Panc1 (cell line): ENCODE measurements around the gene CLECL1.

Source experiments
- POLR2AphosphoS5 ChIP-seq: IDR thresholded peaks from 2 replicates; pipeline ENCODE4 v1.6.1; 2012; ENCODE audit warnings: mild to moderate bottlenecking, low read depth, low read length, moderate library complexity
- TF ChIP-seq, protein P1 (sequence below): fragments of 450-650 bp; IDR thresholded peaks from 2 replicates; pipeline ENCODE4 v1.5.1; 2017; ENCODE audit warnings: mild to moderate bottlenecking
- TF ChIP-seq, protein P2 (sequence below), 2 experiments: IDR thresholded peaks; 2 replicates each; pipeline ENCODE4 v1.6.1; 2011 to 2012; ENCODE audit warnings: low read depth in 2 of 2, control low read depth in 1 of 2, low read length in 1 of 2, mild to moderate bottlenecking in 1 of 2, moderate library complexity in 1 of 2; ENCODE audit not compliant: insufficient read depth in 1 of 2

DNA sequence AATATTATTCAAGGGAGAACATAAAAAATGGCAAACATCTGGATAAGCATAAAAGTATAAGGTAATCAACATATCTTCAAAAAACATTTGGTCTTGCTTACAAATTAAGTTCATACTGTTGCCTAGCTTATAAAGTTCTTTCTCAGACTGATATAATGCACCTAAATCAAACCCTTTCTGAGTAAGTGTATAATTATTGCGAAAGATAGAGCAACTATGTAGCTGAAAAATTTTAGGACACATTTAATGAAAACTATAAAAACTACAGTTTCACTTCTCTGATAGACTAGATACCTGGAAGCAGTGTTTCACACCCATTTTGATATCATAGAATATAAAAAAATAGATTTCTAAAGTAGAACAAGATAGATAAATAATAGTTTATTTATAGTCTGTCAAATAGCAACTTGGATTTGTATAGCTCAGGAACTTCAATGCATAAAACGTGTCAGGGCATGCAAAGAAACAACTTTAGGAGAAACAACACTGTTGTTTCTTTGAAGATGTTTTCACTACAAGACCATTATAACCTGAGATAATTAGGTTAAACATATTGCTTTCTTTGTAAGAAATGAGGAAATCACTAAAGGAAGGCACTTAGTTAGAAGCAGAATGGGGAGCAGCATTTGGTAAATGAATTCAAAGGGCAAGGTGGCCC, 7.6 kb downstream of the CLECL1 start:
- TF ChIP-seq, protein P1, sequence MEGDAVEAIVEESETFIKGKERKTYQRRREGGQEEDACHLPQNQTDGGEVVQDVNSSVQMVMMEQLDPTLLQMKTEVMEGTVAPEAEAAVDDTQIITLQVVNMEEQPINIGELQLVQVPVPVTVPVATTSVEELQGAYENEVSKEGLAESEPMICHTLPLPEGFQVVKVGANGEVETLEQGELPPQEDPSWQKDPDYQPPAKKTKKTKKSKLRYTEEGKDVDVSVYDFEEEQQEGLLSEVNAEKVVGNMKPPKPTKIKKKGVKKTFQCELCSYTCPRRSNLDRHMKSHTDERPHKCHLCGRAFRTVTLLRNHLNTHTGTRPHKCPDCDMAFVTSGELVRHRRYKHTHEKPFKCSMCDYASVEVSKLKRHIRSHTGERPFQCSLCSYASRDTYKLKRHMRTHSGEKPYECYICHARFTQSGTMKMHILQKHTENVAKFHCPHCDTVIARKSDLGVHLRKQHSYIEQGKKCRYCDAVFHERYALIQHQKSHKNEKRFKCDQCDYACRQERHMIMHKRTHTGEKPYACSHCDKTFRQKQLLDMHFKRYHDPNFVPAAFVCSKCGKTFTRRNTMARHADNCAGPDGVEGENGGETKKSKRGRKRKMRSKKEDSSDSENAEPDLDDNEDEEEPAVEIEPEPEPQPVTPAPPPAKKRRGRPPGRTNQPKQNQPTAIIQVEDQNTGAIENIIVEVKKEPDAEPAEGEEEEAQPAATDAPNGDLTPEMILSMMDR = no peak
- TF ChIP-seq POLR2AphosphoS5 = no peak
- TF ChIP-seq, protein P2, sequence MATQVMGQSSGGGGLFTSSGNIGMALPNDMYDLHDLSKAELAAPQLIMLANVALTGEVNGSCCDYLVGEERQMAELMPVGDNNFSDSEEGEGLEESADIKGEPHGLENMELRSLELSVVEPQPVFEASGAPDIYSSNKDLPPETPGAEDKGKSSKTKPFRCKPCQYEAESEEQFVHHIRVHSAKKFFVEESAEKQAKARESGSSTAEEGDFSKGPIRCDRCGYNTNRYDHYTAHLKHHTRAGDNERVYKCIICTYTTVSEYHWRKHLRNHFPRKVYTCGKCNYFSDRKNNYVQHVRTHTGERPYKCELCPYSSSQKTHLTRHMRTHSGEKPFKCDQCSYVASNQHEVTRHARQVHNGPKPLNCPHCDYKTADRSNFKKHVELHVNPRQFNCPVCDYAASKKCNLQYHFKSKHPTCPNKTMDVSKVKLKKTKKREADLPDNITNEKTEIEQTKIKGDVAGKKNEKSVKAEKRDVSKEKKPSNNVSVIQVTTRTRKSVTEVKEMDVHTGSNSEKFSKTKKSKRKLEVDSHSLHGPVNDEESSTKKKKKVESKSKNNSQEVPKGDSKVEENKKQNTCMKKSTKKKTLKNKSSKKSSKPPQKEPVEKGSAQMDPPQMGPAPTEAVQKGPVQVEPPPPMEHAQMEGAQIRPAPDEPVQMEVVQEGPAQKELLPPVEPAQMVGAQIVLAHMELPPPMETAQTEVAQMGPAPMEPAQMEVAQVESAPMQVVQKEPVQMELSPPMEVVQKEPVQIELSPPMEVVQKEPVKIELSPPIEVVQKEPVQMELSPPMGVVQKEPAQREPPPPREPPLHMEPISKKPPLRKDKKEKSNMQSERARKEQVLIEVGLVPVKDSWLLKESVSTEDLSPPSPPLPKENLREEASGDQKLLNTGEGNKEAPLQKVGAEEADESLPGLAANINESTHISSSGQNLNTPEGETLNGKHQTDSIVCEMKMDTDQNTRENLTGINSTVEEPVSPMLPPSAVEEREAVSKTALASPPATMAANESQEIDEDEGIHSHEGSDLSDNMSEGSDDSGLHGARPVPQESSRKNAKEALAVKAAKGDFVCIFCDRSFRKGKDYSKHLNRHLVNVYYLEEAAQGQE (IDR thresholded peaks at IDR 0.05; ENCODE audit: insufficient read depth in 1 of 2, low read depth in 2 of 2, low read length in 1 of 2) = no peak
